Activated CD8-positive, alpha-beta memory T cell treated with anti-CD3 and anti-CD28 coated beads, Interleukin-2, amount 50 U/mL, for 24 hours (primary cell): ENCODE results near the gene RADIL.

Experiments used
- DNase-seq: peaks from one replicate; pipeline ENCODE4 v3.0.0-alpha.2; 2020; ENCODE audit errors: extremely low read depth

RADIL gene

DNA sequence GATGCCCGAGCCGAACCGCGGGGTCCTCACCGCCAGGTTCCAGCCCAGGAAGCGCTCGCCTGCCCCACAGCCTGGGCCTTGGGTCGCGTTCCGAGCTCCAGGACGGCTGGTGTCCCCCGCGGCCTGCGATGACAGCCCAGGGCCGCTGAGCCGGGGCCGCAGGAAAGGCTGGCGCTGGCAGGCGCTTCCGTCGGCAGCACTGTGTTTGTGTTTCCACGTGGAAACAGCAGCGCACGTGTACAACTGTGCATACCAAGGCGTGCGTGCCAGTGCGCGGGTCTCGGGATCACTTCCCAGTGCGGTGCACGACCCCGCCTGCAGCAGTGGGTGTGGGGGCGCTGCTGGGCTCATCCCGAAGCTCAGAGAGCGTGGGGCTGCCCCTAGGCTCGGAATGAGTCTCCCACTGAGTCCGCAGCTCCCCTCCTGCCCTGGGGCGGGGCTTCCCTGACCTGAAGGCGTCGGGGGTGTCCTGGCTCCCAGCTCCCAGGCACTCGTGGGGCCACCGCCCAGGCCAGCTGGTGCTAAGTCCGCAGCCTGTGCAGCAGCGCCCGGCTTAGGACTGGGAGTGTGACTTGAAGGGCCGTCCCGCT is 90.9 kb downstream of the RADIL start:
- no peak for DNase-seq

DNA sequence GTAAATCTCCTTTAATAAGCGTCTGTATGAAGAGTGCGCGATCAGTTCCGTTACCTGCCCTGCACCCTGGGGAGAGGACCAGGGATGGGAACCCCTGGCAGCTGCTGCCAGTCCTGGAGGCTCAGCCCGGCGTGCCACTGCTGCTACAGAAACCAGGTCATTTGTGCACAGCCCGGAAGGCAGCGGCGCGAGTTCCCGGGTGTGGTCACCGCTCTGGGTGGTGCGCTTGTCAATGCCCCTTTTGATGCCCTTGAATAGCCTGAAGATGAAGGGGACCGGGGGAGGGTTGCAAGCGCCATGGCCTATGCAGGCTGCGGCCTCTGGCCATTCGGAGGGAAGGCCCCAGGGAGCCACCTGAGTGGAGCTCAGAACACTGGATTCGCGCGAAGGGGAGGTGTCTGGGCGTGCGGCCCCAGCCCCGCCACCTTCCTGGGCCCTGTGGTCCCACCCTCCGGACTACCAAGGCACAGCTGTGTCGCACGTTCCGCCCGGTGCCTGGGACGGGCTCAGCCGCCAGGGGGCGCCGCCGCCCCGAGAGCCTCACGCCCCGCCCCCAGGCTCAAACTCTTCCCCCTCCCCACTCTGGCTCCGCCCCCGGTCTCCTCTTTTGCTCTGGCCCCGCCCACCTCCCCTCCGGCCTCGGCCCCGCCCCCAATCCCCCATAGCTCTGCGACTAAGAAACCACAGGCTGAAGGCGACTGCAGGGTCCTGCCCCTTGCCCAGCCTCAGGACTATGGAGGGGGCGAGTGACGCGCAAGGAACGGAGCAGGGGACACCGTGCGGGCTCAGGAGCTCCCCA is 91.6 kb downstream of the RADIL start:
- DNase-seq, result peak; percentile 47

- no peak for DNase-seq
These were observed 92.3 kb downstream of the RADIL start for GRCh38 chr7:4791101-4791737.

GRCh38 chr7:4790516-4790991 is 93.0 kb downstream of the RADIL start:
- DNase-seq, result no peak

- DNase-seq, result no peak
These were observed 93.4 kb downstream of the RADIL start for GRCh38 chr7:4790078-4790465.

DNA sequence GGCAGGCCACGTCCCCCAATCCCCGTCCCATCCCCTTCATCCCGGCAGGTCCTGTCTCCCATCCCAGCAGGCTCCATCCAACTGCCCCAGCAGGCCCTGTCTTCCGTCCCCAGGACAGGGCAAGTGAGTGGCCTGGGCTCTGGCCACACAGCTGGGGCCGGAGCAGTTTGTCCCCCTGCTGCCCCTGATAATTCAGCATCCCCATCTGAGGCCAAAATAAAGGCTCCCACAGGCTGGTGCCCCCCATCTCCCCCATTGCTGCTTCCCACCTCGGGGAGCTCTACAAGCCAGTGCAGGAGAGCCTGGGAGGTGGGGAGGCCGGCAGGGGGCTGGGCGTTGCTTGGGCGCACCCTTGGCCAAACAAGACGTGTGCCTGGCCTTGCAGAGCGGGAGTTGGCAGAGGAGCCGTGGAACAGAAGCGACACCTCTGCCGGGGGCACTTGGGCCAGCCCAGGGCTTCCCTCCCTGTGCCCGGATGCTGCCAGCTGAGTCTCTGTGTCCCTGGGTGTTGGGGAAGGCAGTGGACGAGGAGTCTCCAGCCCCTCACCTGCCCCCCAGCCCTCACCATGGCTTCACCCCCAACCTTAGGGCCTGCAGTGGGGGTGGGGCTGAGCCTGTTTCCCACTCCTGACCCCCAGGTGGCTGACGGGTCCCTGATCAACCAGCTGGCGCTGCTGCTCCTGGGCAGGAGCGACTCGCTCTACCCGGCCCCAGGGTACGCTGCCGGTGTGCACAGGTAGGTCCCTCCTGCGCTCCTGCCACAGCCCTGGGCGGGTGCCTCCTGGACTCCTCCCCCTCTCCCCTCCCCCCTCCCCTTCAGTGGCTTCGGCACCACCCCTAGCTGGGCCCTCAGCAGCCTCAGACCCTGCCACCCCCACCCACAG is 94.1 kb downstream of the RADIL start:
- DNase-seq, result no peak

DNA sequence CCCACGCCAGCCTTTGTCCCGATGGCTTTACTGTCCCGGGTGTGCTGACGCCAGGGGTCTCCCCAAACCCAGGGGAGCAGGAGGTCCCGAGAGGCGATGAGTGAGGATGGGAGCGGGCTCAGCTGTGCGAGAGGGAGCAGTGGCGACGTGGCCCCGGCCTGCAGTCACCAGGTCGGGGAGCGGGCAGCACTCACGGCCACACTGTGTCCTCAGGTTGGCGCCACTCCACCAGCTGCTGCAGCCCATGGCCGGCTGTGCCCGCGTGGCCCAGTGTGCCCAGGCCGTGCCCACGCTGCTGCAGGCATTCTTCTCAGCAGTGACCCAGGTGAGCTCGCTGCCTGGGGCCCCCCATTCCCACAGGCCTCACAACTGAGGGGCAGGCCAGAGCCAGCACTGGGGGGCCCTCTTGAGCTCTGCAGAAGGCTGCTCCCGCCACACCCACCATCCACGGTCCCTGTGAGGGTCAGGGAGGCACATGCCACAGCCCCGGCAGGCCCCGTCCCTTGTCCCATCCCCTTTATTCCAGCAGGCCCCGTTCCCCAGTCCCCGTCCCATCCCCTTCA is 94.8 kb downstream of the RADIL start:
- DNase-seq, result no peak

- DNase-seq, result no peak
These were observed 95.4 kb downstream of the RADIL start for GRCh38 chr7:4787947-4788626.

DNA sequence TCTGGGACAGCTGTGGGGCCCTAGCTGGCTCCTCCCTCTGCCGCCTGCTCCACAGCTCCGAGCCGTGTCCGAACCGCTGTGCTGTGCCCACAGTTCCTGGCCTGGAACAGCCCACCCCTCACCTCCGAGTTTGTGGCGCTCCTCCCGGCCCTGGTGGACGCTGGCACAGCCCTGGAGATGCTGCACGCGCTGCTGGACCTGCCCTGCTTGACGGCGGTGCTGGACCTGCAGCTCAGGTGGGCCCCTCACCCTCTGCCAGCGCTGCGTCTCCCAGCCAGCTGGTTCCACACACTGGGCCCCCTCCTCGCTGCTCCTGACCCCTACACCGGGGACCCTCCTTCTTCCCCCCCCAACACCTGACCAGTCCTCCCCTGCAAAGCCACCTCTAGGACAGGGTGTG is 96.0 kb downstream of the RADIL start:
- no peak for DNase-seq

DNA sequence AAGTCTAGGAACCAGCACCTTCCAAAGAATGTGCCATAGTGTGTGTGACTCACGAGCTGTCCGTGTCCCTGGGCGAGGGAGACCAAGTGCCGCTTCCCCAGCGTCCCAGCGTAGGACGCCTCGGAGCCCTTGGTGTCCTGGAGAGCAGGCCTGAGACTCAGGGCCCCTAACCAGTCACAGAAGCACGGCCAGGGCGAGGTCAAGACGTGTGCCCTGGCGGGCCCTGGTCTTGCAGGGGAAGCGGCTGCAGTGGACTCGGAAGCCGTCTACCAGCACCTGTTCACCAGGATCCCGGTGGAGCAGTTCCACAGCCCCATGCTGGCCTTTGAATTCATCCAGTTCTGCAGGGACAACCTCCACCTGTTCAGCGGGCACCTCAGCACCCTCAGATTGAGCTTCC is 97.5 kb downstream of the RADIL start:
- no peak for DNase-seq

DNA sequence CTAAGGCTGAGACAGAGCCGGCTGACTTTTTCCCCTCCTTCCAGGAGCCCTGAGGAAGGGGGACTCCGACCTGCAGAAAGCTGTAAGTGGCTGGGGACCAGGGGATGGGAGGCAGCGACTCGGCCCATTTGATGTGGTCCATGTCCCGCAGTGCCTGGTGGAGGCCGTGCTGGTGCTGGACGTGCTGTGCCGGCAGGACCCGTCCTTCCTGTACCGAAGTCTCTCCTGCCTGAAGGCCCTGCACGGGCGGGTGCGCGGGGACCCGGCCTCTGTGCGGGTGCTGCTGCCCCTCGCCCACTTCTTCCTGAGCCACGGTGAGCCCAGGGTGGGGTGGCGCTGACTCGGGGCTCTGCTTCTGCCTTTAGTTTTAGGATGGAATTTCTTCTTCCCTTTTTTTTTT is 98.1 kb downstream of the RADIL start:
- no peak for DNase-seq

GRCh38 chr7:4784799-4785198 is 98.7 kb downstream of the RADIL start:
- DNase-seq, result no peak

GRCh38 chr7:4783762-4784351 is 99.7 kb downstream of the RADIL start:
- no peak for DNase-seq

DNA sequence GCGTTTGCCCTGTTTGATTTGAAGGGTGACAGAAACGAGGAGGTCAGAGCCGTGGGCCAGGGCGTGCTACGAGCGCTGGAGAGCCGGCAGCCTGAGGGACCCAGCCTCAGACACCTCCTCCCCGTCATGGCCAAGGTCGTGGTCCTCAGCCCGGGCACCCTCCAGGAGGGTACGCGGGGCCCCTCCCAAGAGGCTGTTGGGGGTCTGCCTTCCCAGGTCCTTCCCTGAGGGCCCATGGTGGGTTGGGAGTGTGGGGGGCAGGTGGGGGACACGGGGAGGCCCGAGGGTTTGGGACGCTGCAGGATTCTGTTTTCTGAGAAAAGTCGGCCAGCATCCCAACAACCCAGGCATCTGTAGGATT is 100.2 kb downstream of the RADIL start:
- DNase-seq, result no peak

DNA sequence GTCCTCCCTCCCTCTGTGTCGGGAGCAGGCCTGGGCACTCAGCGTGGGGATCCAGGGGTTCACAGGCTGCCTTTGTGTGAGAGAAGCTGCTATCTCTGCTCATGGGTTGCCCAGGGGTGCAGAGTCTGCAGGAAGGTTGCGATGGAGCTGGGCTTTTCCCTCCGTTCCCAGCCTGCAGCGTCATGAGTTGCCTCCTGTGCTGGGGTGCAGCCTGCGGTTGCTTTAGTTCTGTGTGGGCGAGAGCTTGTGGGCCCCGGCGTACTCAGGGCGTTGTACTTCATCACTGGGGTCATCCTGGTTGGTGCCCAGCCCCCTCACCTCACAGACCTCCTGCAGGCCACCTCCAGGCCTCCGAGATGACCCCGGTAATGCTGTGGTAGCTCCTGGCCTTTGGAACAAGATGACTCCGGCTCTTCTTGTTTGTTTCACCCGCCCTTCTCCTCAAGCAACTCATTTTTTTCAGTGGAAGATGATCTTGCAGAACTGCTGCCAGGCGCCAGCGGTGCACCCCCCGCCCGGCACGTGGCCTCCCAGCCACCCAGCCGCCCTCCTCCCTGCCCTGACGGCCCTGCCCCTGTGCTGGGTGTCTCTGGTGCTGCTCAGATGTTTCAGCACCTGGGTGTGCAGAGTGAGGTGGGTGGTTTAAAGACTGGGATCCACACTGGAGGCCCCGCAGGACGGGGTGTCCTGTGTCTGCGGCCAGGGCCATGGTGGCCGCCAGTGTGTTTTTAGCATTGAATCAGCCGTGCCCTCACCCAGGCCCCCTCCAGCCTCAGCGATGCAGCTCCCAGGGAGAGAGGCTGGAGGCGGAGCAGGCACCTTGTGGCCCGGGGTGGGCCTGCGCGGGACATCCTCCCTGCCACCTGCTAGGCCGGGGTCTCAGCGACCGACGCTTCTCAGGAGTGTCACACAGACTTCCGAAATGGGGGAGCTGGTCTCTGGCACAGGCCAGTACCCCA is 100.9 kb downstream of the RADIL start:
- no peak for DNase-seq

DNA sequence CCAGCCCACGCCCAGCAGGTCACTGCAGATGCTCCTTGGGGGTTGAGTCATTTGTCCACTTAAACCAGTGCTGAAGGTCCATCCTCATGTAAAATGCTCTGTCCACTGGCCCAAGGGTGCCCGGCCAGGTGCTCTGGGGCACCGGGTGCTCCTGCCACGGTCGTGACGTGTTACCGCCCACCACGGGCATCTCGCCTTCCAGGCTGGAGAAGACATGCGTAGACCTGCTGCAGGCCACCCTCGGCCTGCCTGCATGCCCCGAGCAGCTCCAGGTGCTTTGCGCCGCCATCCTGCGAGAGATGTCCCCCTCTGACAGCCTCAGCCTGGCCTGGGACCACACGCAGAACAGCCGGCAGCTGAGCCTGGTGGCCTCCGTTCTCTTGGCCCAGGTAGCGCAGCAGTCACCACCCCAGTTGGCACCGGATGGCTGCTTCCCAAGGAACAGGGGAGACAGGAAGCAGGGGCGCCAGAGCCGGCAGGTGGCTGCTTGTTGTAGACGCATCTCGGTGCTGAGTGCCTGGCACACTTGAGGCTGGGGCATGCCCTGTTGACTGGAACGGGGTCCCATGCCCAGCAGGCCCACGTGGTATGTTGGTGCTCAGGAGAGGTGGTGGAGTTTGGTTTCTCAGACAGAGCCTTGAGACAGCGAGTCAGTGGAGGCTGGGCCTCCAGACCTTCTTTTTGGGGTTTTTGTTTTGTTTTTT is 102.0 kb downstream of the RADIL start:
- DNase-seq, result no peak

DNA sequence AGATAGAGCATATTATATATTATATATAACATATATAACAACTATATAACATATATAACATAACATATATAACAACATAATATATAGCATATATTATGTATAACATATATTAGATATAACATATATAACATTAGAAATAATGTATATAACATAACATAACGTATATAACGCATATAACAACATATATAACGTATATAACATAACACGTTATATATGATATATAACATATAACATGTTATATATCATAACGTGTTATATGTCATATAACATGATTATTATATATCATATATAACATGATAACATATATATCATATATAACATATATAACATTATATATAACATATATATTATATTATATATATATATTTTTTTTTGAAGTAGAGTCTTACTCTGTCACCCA is 104.4 kb downstream of the RADIL start:
- DNase-seq, result no peak

DNA sequence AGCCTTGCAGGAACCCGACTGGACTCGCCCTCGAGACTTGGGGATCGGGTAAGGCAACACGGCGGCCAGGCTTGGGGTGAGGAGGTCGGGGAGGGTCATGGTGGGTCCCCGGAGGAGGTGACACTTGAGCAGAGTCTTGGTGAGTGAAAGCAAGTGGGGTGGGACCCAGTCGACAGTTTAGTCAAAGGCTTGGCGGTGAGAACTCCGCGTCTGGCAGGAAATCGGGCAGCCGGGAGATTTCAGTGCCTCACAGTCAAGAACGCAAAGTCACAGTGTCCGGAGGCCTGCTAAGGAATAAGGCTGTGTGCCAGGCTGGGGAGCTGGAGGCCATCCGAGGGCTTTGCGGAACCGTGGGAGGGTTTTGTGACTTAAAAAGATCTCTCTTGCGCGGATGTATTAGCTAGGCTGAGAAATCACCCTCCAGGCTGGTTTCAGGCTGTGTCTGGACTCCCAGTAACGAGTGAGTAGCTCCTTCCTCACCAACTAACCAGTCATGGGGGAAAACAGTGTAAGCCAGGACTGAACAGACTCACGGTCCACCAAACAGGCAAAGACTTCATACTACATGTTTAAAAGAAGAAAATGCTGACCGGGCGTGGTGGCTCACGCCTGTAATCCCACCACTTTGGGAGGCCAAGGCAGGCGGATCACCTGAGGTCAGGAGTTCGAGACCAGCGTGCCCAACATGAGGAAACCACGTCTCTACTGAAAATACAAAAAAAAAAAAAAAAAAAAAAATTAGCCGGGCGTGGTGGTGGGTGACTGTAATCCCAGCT is 107.5 kb downstream of the RADIL start:
- DNase-seq, result no peak
